AG10803 (cell line): Measurements from ENCODE around the gene FXN.

Experiments
- DNase-seq: peaks from one replicate; pipeline ENCODE4 v3.0.0; 2010; ENCODE audit warnings: low read depth
- H3K4me3 ChIP-seq: 2 replicates; pipeline ENCODE4 v1.5.1; 2011; ENCODE audit warnings: mild to moderate bottlenecking, low read length, control low read depth
- CTCF ChIP-seq: conservative IDR thresholded peaks from 2 replicates; pipeline ENCODE4 v1.5.1; 2011; ENCODE audit warnings: mild to moderate bottlenecking, low read length, control low read depth, inconsistent platforms

Gene FXN

GRCh38 chr9:69023650-69024049 lies 11.9 kb upstream of the FXN start:
- no peak for DNase-seq
- TF ChIP-seq CTCF: no peak
- H3K4me3 ChIP-seq: no peak overlapping the region

- no peak overlapping the region for H3K4me3 ChIP-seq
- peak; percentile 39 for DNase-seq
- peak; percentile 82 for TF ChIP-seq CTCF
Observed at GRCh38 chr9:69027355-69028097, 8.0 kb upstream of the FXN start.

DNA sequence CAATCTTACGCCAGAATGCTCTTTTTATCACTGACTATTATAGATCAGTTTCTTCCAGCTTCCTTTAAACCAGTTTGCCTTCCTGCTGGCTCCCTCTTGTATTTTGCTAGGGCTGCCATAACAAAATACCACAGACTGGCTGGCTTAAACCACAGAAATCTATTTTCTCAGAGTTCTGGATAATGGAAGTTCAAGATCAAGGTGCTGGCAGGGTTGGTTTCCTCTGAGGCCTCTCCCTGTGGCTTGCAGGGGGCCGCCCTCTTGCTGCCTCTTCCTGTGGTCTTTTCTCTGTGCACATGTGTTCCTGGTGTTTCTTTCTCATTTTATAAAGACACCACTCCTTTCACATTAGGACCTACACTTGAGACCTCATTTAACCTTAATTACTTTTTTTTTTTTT lies 6.8 kb upstream of the FXN start:
- H3K4me3 ChIP-seq: no peak overlapping the region
- no peak for TF ChIP-seq CTCF
- DNase-seq: peak; percentile 7

DNA sequence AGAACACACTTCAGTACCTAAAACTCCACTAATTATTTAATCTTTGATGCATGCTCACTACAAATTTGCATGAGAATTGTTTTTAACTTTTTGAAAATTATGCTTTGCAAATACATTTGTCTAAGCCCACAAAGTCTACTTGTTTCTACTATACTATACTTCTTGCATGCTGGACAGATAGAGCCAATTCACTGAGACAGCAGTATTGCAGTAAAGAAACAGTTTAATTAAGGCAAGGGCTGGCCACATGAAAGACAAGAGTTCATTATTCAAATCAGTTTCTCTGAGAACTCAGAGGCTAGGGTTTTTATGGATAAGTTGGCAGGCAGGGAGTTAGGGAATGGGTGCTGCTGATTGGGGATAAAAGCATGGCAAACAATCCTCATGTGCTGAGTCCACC lies 6.0 kb upstream of the FXN start:
- TF ChIP-seq CTCF: no peak
- DNase-seq: no peak
- H3K4me3 ChIP-seq: no peak overlapping the region

DNA sequence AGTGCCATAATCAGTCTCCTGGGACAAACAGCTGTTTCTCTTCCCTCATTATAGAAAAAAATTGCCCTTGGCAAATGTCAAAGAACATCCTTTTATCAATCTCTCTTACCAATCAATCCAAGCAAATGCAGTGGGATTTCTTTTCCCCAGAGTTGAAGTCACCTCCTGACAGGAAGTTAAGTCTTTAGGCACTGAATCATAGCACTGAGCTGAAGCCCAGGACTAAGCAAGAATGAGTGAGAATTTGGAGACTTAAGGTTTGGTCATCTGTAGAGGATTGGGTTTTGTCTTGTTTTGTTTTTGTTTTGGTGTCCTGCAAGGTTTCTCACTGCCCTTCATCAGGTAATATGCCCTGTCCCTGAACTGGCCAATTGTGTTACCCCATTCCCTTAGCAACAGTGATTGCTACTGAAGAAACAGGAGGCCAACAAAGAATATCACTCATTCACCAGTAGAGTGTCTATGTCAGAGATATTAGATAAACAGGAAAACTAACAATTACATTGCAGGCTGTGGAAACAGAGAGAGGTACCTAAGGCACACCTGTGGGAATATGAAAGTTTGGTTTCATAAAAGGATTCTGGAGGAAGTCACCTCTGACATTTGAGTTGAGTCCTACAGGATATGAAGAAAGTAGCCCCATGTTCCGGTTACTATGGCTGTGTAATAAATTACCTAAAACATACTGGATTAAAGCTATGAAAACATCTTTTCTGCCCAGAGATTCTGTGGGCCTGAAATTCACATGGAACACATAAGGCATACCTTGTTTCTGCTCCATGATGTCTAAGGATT lies 4.5 kb upstream of the FXN start:
- peak; percentile 11 for DNase-seq
- no peak for TF ChIP-seq CTCF
- H3K4me3 ChIP-seq: no peak overlapping the region

GRCh38 chr9:69034071-69034470 lies 1.5 kb upstream of the FXN start:
- TF ChIP-seq CTCF: no peak
- H3K4me3 ChIP-seq: no peak overlapping the region
- no peak for DNase-seq

DNA sequence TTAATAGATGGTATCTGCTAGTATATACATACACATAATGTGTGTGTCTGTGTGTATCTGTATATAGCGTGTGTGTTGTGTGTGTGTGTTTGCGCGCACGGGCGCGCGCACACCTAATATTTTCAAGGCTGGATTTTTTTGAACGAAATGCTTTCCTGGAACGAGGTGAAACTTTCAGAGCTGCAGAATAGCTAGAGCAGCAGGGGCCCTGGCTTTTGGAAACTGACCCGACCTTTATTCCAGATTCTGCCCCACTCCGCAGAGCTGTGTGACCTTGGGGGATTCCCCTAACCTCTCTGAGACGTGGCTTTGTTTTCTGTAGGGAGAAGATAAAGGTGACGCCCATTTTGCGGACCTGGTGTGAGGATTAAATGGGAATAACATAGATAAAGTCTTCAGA lies 757 bp downstream of the FXN start:
- peak overlapping the region; percentile 94 for H3K4me3 ChIP-seq
- TF ChIP-seq CTCF: no peak
- no peak for DNase-seq
